ENCODE results near the gene INPP5A.

Gene INPP5A

GRCh38 chr10:132649651-132650360 lies 112.2 kb downstream of the INPP5A start:
- no peak for DNase-seq

- DNase-seq = no peak
Observed at GRCh38 chr10:132650611-132651250, 113.1 kb downstream of the INPP5A start.

GRCh38 chr10:132651511-132652029 lies 114.0 kb downstream of the INPP5A start:
- DNase-seq = no peak

- DNase-seq = no peak
Observed at GRCh38 chr10:132652446-132652845, 114.9 kb downstream of the INPP5A start.

GRCh38 chr10:132652936-132653590 lies 115.5 kb downstream of the INPP5A start:
- no peak for DNase-seq

GRCh38 chr10:132653721-132654120 lies 116.1 kb downstream of the INPP5A start:
- DNase-seq = no peak

GRCh38 chr10:132654121-132654571 lies 116.6 kb downstream of the INPP5A start:
- DNase-seq = no peak

GRCh38 chr10:132654708-132655661 lies 117.4 kb downstream of the INPP5A start:
- DNase-seq = peak; percentile 68

- no peak for DNase-seq
Observed at GRCh38 chr10:132655735-132656134, 118.1 kb downstream of the INPP5A start.

- no peak for DNase-seq
Observed at GRCh38 chr10:132656283-132657126, 118.9 kb downstream of the INPP5A start.

- no peak for DNase-seq
Observed at GRCh38 chr10:132657127-132657706, 119.6 kb downstream of the INPP5A start.

- no peak for DNase-seq
Observed at GRCh38 chr10:132657748-132658147, 120.2 kb downstream of the INPP5A start.

GRCh38 chr10:132658546-132659205 lies 121.1 kb downstream of the INPP5A start:
- no peak for DNase-seq

- no peak for DNase-seq
Observed at GRCh38 chr10:132659206-132660091, 121.9 kb downstream of the INPP5A start.

- no peak for DNase-seq
Observed at GRCh38 chr10:132660385-132660784, 122.8 kb downstream of the INPP5A start.

- no peak for DNase-seq
Observed at GRCh38 chr10:132662186-132662920, 124.8 kb downstream of the INPP5A start.

GRCh38 chr10:132663666-132664365 lies 126.2 kb downstream of the INPP5A start:
- DNase-seq = no peak

- no peak for DNase-seq
Observed at GRCh38 chr10:132664407-132664806, 126.8 kb downstream of the INPP5A start.
